Measurements from ENCODE around the gene LRRC56.
"Not testable (repeated sequence)": the region's sequence is repeated elsewhere in the genome, so short reads cannot be mapped to it uniquely, and the experiment has no call there.

Gene LRRC56

DNA sequence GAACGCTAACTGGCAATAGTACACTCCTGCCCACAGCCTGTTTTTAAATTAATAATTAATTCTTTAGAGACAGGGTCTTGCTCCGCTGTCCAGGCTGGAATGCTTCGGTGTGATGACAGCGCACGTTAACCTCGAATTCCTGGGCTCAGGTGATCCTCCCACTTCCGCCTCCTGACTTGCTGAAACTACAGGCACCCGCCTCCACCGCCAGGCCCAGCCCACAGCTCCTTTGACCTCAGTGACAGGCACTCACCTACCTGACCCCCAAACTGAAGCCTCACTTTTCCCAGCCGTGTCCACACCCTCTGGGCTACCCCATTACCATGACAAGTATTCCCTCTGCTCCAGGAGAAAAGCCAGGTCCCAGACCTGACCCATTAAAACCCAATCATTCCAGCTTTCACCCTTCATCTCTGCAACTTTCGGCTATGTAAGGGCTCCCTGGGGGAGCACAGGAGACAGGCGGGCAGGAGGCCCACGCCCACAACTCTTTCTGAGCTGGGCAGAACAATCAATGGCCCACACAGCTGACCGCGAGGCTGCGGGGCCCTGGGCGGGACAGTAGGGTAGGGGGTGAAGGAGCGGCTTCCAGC is 22.5 kb downstream of the LRRC56 start:
- no peak for DNase-seq (ENCODE audit: low spot score)

GRCh38 chr11:560305-561147 is 23.2 kb downstream of the LRRC56 start, which contains the start of the genes LMNTD2 and RASSF7:
TSS of gene LMNTD2 (minus strand) at chr11:560738. CDS start at chr11:560716, 22 bp downstream.
TSS of gene RASSF7 (plus strand) at chr11:560970. CDS start at chr11:561769, 799 bp downstream.
- DNase-seq (ENCODE audit: low spot score): peak; percentile 83

- no peak for DNase-seq (ENCODE audit: low spot score)
Measured at GRCh38 chr11:561148-562003, 24.0 kb downstream of the LRRC56 start.

DNA sequence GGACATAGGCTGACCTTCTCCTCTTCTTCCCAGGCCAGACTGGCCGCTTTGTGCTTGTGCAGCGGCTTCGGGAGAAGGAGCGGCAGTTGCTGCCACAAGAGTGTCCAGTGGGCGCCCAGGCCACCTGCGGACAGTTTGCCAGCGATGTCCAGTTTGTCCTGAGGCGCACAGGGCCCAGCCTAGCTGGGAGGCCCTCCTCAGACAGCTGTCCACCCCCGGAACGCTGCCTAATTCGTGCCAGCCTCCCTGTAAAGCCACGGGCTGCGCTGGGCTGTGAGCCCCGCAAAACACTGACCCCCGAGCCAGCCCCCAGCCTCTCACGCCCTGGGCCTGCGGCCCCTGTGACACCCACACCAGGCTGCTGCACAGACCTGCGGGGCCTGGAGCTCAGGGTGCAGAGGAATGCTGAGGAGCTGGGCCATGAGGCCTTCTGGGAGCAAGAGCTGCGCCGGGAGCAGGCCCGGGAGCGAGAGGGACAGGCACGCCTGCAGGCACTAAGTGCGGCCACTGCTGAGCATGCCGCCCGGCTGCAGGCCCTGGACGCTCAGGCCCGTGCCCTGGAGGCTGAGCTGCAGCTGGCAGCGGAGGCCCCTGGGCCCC is 24.8 kb downstream of the LRRC56 start:
- no peak for DNase-seq (ENCODE audit: low spot score)

GRCh38 chr11:563066-563811 is 25.9 kb downstream of the LRRC56 start:
- DNase-seq (ENCODE audit: low spot score): no peak

DNA sequence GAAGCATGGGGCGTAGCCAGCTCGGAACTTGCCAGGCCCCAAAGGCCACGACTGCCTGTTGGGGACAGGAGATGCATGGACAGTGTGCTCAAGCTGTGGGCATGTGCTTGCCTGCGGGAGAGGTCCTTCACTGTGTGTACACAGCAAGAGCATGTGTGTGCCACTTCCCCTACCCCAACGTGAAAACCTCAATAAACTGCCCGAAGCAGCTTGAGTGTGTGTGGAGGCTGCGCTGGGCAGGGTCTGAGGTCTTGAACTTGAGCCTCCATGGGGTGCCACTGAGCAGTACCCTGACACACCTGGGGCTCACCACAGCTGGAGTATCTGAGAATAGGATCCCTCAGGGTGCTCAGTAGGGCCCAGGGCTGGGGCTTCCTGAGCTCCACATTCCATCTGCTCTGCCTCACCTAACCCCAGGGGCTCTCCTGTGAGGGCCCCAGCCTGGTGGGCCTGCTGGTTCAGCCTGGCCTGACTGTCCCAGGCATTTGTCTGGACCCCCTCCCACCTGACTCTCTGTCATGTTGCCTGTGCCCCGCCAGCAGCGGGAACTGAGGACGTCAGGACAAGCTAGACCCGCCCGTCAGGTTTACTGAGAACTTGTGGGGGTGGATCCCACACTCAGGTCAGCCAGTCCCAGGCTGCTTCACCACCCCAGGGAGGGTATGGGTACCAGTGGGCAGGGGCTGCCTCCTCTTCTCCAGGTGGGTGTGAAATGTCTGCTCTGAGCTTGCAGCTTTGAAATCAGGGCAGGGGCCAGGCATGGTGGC is 26.7 kb downstream of the LRRC56 start:
- DNase-seq (ENCODE audit: low spot score): no peak

- DNase-seq (ENCODE audit: low spot score): peak; percentile 47
Measured at GRCh38 chr11:565921-566509, 28.7 kb downstream of the LRRC56 start.

DNA sequence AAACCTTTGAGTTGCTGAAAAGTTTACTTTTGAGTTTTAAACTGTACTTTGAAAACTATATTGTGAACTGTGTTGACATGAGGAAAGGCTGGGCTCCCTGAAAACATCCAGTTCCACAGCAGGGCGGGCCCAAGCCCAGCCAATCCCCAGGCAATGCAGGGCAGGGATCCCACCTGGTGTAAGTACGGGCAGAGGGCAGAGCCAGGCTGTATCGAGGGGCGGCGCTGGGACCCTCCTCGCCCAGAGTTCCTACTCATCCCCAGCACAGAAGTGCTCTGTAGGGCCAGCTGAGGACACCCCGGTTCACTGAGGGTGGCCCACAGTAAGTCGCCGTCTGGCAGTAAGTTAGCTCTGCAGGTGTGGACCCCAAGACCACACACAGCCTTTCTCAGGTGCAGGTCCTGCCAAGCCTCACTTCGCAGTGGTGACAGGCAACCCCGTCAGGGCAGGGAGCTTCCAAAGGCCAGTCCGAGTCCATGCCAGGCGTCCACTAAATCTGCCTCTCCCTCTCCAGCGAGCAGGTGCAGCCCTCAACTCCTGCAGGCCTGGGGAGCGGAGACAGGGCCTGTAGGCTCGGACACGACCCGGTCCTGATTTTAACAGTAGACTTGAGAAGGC is 29.8 kb downstream of the LRRC56 start:
- peak; percentile 34 for DNase-seq (ENCODE audit: low spot score)

- DNase-seq (ENCODE audit: low spot score): no peak
Measured at GRCh38 chr11:567629-568292, 30.4 kb downstream of the LRRC56 start.

GRCh38 chr11:568306-569157 is 31.2 kb downstream of the LRRC56 start:
- DNase-seq (ENCODE audit: low spot score): peak; percentile 84

DNA sequence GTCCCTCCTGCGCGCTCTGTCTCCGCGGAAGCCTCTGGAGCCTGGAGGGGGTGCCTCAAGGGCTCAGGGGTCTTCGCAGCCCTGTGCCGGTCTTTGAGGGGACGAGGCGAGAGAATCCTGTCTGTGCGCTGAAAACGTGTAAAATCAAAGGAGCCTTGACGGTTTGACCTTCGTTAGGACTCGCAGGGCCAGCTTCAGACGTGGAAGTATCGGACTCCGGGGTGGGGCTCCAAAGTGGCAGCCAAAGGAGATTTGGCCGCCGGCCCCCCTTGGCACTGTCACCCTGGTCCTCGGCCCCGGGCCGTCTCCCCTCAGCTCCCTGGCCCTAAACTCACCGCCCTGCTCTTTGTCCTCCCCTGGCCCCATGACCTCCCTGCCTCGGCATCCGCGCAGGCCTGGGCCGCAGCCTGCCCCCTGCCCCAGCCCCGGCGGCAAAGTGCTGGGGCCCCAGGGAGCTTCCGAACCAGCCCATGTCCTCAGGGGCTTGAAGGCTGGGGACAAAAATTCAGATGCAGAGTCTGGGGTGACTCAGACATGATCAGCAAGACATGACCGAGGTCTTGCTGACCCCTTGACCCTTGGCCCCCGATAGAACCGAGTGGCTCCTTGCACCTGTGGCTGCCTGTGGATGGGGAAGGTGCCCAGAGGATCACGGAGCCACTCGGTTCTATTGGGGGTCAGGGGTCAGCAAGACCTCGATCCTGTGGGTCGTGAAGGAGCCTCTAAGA is 32.0 kb downstream of the LRRC56 start:
- DNase-seq (ENCODE audit: low spot score): no peak

DNA sequence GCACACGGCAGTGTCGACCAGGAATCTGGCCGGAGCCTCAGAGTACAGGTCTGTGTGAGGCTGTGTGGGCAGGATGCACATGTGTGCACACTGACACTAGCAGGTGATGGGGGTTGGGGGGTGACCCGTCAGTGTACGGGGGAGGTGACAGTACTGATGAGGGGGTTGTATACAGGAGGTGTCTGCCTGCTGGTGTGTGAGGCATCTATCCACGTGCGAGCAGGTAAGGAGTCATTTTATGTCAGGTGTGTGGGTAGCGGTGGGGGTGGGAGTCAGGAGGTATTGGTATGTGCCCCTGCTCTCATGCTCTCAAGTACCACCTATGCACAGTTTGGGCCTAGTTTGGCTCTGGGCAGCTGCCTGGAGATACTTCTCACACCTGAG is 34.5 kb downstream of the LRRC56 start:
- DNase-seq (ENCODE audit: low spot score): no peak

DNA sequence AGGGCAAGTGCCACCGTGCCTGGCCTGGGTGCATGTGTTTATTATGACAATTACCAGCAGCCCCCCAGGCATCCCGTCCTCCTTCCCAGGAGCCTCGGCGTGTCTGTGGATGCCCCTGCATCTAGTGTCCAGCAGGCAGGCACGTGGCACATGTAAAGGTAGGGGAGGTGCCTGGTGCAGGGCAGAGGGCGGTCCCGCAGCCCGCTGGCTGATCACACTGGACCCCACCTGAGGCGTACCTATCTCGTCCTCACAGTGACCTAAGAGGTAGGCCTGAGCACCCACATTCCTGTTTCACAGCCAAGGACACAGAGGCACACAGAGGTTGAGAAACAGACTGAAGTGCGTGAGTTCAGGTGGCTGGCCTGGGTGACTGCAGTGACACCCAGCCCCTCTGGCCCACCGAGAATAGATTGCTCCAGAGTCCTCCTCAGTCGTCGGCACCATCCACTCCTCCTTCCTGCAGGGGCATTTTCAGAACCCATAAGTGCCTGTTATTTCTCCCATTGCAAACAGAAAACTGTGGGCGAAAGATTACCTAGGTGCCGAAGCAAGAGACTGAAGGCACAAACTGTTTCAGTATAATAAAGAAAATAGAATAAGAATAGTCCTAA is 35.9 kb downstream of the LRRC56 start:
- DNase-seq (ENCODE audit: low spot score): no peak

- not testable (repeated sequence) for DNase-seq (ENCODE audit: low spot score)
Measured at GRCh38 chr11:574031-574570, 36.8 kb downstream of the LRRC56 start.

DNA sequence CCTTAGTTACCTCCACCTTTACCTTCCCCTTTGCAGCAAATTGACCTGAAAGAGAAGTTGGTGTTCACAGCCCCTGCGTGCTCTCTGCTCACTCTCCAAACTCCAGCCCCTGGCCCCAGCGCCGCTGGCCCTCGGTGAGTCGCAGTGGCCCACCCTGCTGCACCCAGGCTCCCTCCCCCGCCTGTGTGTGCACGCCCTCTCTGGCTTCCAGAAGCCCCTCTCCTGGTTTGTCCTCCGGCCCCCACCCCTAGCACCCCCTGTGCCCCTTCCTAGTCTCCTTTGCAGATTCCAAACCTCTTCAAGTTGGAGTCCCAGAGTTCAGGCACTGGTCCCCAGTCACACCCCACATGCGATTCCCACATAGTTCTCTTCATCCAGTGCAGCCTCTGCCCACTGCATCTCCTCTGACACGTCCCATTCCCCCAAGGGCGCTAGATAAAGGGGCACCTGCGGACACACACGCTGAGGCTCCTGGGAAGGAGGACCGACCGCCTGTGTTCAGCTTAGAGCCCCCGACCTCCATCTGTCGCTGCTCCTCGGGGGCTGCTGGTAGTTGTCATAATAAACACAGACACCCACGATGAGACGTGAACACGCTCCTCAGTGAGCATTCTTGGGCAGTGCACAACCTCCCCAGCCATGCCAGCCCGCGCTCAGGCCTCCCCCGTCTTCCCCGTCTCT is 37.4 kb downstream of the LRRC56 start:
- DNase-seq (ENCODE audit: low spot score): no peak

DNA sequence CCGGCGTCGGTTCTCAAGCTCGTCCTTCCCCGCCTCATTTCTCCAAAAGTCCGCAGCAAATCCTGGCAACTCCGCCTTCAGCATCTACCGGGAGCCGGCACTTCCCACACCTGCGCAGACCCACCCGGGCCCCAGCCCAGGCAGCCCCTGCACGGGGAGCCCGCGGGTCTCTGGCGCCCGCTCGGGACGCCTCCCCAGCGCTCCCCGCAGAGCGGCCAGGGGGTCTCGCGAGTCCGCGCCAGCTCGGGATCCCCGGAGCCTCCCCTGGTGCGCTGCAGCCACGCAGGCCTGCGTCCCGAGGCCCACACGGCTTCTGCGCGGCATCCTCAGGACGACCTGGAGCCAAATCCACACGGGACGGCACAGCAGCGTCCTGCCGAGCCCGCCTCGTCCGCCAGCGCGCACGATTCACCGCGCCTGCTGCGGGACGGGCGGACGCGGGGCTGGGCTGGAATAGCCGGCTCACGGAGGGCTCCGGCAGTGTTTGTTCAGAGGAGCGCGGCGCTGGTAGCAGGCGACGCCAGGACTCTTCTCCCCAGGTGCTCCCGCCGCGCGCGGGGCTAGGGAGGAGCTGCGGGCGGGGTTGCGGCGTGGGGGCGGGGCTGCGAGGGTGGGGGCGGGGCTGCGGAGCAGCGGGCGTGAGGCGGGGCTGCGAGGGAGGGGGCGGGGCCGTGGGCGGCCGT is 38.1 kb downstream of the LRRC56 start:
- DNase-seq (ENCODE audit: low spot score): peak; percentile 81
